ENCODE measurements around the gene CAST. TPM values are rescaled to one million over a fixed set of nuclear protein-coding genes. Genes with fewer than 3 reads are reported as not detected.
A peak's percentile ranks its signal among the peaks of the same experiment; 100 is the strongest.

The CAST gene
- total RNA-seq, 1 donor from 2014 or later: 135 TPM

DNA sequence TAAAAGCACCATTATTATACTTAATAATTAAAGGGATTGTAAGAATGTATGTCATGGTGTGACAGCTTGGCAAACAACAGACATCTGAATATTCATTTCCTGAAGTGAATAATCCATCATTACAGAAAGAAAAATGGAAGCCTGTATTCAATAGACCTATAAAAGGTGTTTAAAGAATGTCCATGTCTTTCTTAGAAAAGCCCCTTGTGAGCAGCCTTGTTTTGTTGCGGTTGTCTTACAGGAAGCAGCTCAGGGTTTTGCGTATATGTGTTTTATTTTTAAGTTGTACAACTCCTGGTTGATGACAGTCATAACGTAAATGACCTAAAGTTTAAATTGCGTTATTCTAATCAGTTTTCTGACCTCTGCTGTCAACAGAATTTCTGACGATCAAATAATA is 53.8 kb downstream of the CAST start:
- TF ChIP-seq, protein P1, sequence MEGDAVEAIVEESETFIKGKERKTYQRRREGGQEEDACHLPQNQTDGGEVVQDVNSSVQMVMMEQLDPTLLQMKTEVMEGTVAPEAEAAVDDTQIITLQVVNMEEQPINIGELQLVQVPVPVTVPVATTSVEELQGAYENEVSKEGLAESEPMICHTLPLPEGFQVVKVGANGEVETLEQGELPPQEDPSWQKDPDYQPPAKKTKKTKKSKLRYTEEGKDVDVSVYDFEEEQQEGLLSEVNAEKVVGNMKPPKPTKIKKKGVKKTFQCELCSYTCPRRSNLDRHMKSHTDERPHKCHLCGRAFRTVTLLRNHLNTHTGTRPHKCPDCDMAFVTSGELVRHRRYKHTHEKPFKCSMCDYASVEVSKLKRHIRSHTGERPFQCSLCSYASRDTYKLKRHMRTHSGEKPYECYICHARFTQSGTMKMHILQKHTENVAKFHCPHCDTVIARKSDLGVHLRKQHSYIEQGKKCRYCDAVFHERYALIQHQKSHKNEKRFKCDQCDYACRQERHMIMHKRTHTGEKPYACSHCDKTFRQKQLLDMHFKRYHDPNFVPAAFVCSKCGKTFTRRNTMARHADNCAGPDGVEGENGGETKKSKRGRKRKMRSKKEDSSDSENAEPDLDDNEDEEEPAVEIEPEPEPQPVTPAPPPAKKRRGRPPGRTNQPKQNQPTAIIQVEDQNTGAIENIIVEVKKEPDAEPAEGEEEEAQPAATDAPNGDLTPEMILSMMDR (conservative IDR thresholded peaks at IDR 0.05; ENCODE audit: low read depth, low read length): no peak
- DNase-seq (ENCODE audit: low read depth): no peak
- H3K4me3 ChIP-seq (ENCODE audit: low read depth, low read length): no peak overlapping the region

DNA sequence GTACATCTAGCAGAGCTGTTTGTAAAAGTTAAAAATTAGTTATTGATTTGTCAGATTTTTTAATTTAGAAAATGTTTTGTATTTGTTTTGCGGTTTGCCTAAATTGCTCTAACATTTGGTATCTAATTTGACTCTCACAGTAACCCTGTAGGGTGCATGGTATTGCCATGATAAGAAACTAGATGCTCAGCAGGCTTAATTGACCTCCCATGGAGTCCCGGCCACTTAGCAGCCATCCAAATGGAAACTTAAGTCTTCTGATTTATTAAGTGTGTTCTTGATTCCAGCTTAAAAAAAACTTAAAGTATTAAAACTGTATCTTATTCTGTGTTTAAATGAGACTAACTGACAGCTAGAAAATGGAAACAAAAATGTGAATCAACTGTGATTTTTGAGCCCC is 54.5 kb downstream of the CAST start:
- TF ChIP-seq, protein P1 (conservative IDR thresholded peaks at IDR 0.05; ENCODE audit: low read depth, low read length): no peak
- no peak for DNase-seq (ENCODE audit: low read depth)
- no peak overlapping the region for H3K4me3 ChIP-seq (ENCODE audit: low read depth, low read length)

DNA sequence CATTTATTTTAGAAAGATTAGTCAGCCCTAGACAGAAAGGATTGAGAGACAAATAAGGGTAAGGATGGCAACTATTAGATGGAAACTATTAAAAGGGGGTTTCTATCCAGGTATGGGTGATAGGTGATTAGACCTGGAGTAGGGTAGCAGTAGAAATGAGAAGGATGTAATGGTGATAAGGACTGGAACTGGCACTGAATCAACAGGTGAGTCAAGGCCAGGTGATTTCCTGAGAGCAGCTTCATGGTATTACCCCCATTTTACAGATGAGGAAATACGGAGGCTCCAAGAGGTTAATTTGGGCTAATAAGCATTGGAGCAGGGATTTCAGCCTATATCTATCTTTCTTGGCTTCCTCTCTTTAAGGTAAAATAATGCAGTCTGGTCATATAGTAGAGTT is 55.7 kb downstream of the CAST start:
- TF ChIP-seq, protein P1 (conservative IDR thresholded peaks at IDR 0.05; ENCODE audit: low read depth, low read length): no peak
- no peak overlapping the region for H3K4me3 ChIP-seq (ENCODE audit: low read depth, low read length)

DNA sequence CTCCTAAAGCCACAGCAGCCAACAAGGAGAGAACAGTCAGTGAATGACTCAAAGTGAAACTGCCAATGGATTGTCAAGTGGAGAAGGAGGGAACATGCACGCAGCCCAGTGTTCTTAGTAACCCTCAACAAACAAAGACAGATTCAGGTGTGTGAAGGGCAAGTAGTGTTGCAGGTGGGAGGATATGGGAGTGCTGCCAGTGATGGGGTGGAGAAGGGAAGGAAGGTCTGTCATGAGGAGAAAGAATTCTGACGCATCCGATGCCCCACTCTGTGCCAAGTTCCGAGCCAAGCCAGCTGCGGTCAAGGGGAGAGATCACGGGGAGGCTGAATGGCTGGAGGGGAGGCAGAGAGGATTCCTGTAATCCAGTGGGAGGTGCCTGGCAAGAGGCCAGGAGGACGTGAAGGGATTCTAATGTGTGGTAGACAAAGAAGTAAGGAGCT is 56.5 kb downstream of the CAST start:
- DNase-seq (ENCODE audit: low read depth): peak; percentile 89
- TF ChIP-seq, protein P1 (conservative IDR thresholded peaks at IDR 0.05; ENCODE audit: low read depth, low read length): no peak
- no peak overlapping the region for H3K4me3 ChIP-seq (ENCODE audit: low read depth, low read length)

More for the DNA sequence above, 55.7 kb downstream of the CAST start:
- no peak for DNase-seq (ENCODE audit: low read depth)

DNA sequence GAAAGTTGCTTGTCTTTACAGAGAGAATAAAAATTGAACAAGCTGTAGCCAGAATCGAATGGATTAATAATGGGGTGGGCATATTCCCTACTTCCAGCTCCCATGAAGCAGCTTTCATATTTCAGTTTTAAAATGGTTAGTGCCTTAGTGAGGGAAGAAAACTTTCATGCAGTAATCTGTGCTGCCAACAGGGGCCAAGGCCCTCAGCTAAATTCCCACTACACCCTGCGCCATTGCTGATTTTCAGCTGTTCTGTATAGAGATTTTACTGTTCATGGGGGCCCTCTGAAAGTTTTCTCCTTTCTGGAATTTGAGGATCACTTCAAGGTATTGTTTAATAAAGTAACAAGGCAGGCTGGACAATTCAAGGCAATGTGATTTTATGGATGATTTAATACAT is 58.2 kb downstream of the CAST start:
- no peak for DNase-seq (ENCODE audit: low read depth)
- H3K4me3 ChIP-seq (ENCODE audit: low read depth, low read length): no peak overlapping the region
- TF ChIP-seq, protein P1 (conservative IDR thresholded peaks at IDR 0.05; ENCODE audit: low read depth, low read length): peak; percentile 38

DNA sequence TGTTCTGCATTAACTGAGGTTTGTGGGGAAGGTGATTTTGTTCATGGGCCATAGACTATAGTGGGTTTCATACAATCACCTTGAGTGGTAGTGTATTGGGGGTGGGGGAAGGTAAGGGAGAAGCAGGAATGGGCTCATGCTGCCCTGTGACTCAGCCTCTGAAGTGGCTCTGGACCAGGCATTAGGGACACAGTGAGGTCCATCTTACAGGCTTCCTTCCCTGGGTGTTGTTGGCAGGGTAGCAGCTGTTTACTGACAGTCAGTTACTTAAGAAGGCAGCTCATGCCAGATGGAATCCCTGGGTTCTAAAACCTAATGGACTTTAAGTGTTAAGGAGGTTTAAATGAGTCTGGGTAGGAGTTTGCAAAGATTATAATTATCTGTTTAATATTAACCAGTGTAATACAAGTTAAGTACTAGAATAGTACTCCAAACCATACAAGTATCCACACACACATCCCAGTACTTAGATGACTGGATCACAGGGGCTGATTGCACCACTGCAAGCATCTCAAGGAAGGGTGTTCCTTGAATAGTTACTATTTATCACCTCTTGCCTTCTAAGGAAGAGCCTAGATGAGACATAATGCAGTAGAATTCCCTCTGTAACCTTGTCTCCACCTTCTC is 59.3 kb downstream of the CAST start:
- no peak for DNase-seq (ENCODE audit: low read depth)
- no peak overlapping the region for H3K4me3 ChIP-seq (ENCODE audit: low read depth, low read length)
- TF ChIP-seq, protein P1 (conservative IDR thresholded peaks at IDR 0.05; ENCODE audit: low read depth, low read length): no peak

DNA sequence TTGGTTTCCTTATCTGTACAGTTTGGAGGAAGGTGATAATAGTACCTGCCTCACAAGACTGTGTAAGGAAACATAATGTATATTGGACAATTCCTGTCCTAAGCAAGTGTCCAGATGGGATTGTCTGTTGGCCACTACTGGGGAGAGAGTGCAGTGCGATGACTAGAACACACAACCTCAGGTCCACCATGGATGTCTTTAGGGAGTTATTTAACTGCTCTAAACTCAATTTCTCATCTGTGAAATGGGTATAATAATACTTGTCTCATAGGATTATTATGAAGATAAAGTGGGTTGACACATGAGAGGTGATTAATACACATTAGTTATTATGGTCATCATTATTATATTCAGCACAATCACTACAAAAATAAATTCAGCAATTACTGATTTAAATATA is 63.1 kb downstream of the CAST start:
- DNase-seq (ENCODE audit: low read depth): no peak
- TF ChIP-seq, protein P1 (conservative IDR thresholded peaks at IDR 0.05; ENCODE audit: low read depth, low read length): no peak
- H3K4me3 ChIP-seq (ENCODE audit: low read depth, low read length): no peak overlapping the region
